IMR-90 (cell line): ENCODE results near the gene RPUSD4. TPM values are rescaled to one million over a fixed set of nuclear protein-coding genes. Genes with fewer than 3 reads are reported as not detected.

Experiments
- ATAC-seq: fragments of 200-7000 bp; cut with Tn5 transposase; 2 replicates; pipeline ENCODE4 v1.9.1; 2020; ENCODE audit warnings: low read depth, mild to moderate bottlenecking, moderate library complexity
- BruUV-seq: library from RNA; stranded (reverse); fragments of 400-500 nt; replicated peaks from 2 replicates; lab custom pipeline; 2021; lab: Mats Ljungman, UMichigan
- CTCF ChIA-PET: fragments of 300-600 bp; formaldehyde crosslinking; extraction: SDS; loops from one replicate; lab custom pipeline; 2021; ENCODE audit warnings: antibody characterized with exemption; lab: Yijun Ruan, JAX
- POLR2A ChIA-PET: fragments of 300-600 bp; sonication (Branson Sonifier 250); formaldehyde crosslinking; loops from one replicate; lab custom pipeline; 2022; ENCODE audit warnings: antibody characterized with exemption; ENCODE audit not compliant: unreplicated experiment; lab: Charles Lee
- DNase-seq: peaks from one replicate; pipeline ENCODE4 v3.0.0; 2013
- H2AFZ ChIP-seq: replicated peaks from 2 replicates; pipeline ENCODE3; 2013; ENCODE audit warnings: low read length, mild to moderate bottlenecking; ENCODE audit not compliant: poor library complexity
- H2AK5ac ChIP-seq: 2 replicates; pipeline ENCODE4 v1.6.1; 2013; ENCODE audit warnings: low read depth, low read length, inconsistent platforms
- H2AK9ac ChIP-seq: replicated peaks from 2 replicates; pipeline ENCODE3; 2013; ENCODE audit warnings: mild to moderate bottlenecking, low read depth, low read length, moderate library complexity; ENCODE audit not compliant: poor library complexity
- H2BK120ac ChIP-seq: 2 replicates; pipeline ENCODE4 v1.6.1; 2013; ENCODE audit warnings: low read depth, low read length, inconsistent platforms
- H2BK15ac ChIP-seq: 3 replicates; pipeline ENCODE4 v1.6.1; 2013; ENCODE audit warnings: low read depth, low read length, inconsistent platforms
- H2BK20ac ChIP-seq: 2 replicates; pipeline ENCODE4 v1.6.1; 2013; ENCODE audit warnings: low read depth, mild to moderate bottlenecking, inconsistent platforms, low read length, moderate library complexity
- H2BK5ac ChIP-seq: 2 replicates; pipeline ENCODE4 v1.6.1; 2013; ENCODE audit warnings: mild to moderate bottlenecking, low read depth, low read length, inconsistent platforms; ENCODE audit not compliant: poor library complexity, severe bottlenecking
- H3K14ac ChIP-seq: replicated peaks from 2 replicates; pipeline ENCODE4 v1.6.1; 2013; ENCODE audit warnings: low read depth, low read length, inconsistent platforms
- H3K18ac ChIP-seq: 2 replicates; pipeline ENCODE4 v1.6.1; 2013; ENCODE audit warnings: low read depth, low read length, control low read depth
- H3K23ac ChIP-seq: 2 replicates; pipeline ENCODE4 v1.6.1; 2013; ENCODE audit warnings: low read depth, low read length, inconsistent platforms
- H3K27ac ChIP-seq: 2 replicates; pipeline ENCODE4 v1.5.1; 2013; ENCODE audit warnings: mild to moderate bottlenecking, control low read depth, low read length; ENCODE audit not compliant: insufficient read depth
- H3K27me3 ChIP-seq: 2 replicates; pipeline ENCODE4 v1.6.1; 2013; ENCODE audit warnings: low read length; ENCODE audit not compliant: control insufficient read depth, insufficient read depth
- H3K36me3 ChIP-seq: 2 replicates; pipeline ENCODE4 v1.6.1; 2013; ENCODE audit warnings: low read length, mixed read lengths; ENCODE audit not compliant: control insufficient read depth, insufficient read depth
- H3K4ac ChIP-seq: 2 replicates; pipeline ENCODE4 v1.6.1; 2013; ENCODE audit warnings: low read depth, low read length, inconsistent platforms
- H3K4me1 ChIP-seq: 2 replicates; pipeline ENCODE4 v1.6.1; 2013; ENCODE audit warnings: low read length, mixed read lengths; ENCODE audit not compliant: control insufficient read depth, insufficient read depth
- H3K4me2 ChIP-seq: 2 replicates; pipeline ENCODE4 v1.6.1; 2013; ENCODE audit warnings: low read depth, mild to moderate bottlenecking, control low read depth, low read length, moderate library complexity
- H3K4me3 ChIP-seq: 2 replicates; pipeline ENCODE4 v1.5.1; 2013; ENCODE audit warnings: low read depth, mild to moderate bottlenecking, control low read depth, low read length, moderate library complexity; ENCODE audit not compliant: insufficient read depth
- H3K56ac ChIP-seq: 2 replicates; pipeline ENCODE4 v1.6.1; 2013; ENCODE audit warnings: low read length, inconsistent platforms; ENCODE audit not compliant: insufficient read depth; ENCODE audit errors: extremely low read depth
- H3K79me1 ChIP-seq, 2 experiments: 2 replicates each; pipeline ENCODE4 v1.6.1; 2013; ENCODE audit warnings: low read length in 2 of 2, inconsistent platforms in 1 of 2, low read depth in 1 of 2
- H3K9ac ChIP-seq: 2 replicates; pipeline ENCODE4 v1.6.1; 2013; ENCODE audit warnings: low read depth, low read length, control low read depth
- H3K9me1 ChIP-seq: 2 replicates; pipeline ENCODE4 v1.6.1; 2013; ENCODE audit warnings: low read length, inconsistent platforms; ENCODE audit not compliant: insufficient read depth
- H3K9me3 ChIP-seq: 2 replicates; pipeline ENCODE4 v1.6.1; 2013; ENCODE audit warnings: low read length; ENCODE audit not compliant: control insufficient read depth, insufficient read depth
- H4K20me1 ChIP-seq: 2 replicates; pipeline ENCODE4 v1.6.1; 2013; ENCODE audit warnings: low read length, inconsistent platforms; ENCODE audit not compliant: insufficient read depth
- H4K5ac ChIP-seq: 2 replicates; pipeline ENCODE4 v1.6.1; 2013; ENCODE audit warnings: mild to moderate bottlenecking, low read depth, low read length, control low read depth
- H4K8ac ChIP-seq, 2 experiments: 2 replicates each; pipeline ENCODE4 v1.6.1; 2013; ENCODE audit warnings: low read depth in 2 of 2, low read length in 2 of 2, control low read depth in 1 of 2, inconsistent platforms in 1 of 2
- H4K91ac ChIP-seq: 2 replicates; pipeline ENCODE4 v1.6.1; 2013; ENCODE audit warnings: low read depth, low read length, inconsistent platforms; ENCODE audit not compliant: insufficient read depth
- CEBPB ChIP-seq: IDR thresholded peaks from 2 replicates; pipeline ENCODE4 v1.6.1; 2012; ENCODE audit warnings: low read depth, low read length, improper control_type of control experiment
- CHD1 ChIP-seq: IDR thresholded peaks from 2 replicates; pipeline ENCODE4 v1.6.1; 2012; ENCODE audit warnings: low read depth, low read length, improper control_type of control experiment
- MAFK ChIP-seq: IDR thresholded peaks from 2 replicates; pipeline ENCODE4 v1.6.1; 2012; ENCODE audit warnings: low read depth, low read length, improper control_type of control experiment
- MAZ ChIP-seq: IDR thresholded peaks from 2 replicates; pipeline ENCODE4 v1.6.1; 2012; ENCODE audit warnings: low read depth, mild to moderate bottlenecking, low read length, improper control_type of control experiment, moderate library complexity, borderline replicate concordance
- MXI1 ChIP-seq: IDR thresholded peaks from 2 replicates; pipeline ENCODE4 v1.6.1; 2012; ENCODE audit warnings: low read depth, mild to moderate bottlenecking, low read length, moderate library complexity, borderline replicate concordance
- NFE2L2 ChIP-seq: fragments of 150-350 bp; IDR thresholded peaks from 2 replicates; pipeline ENCODE4 v1.6.1; 2016; ENCODE audit warnings: low read depth, mild to moderate bottlenecking, low read length
- RFX5 ChIP-seq: IDR thresholded peaks from 2 replicates; pipeline ENCODE4 v1.8.0; 2012; ENCODE audit warnings: low read depth, mild to moderate bottlenecking, low read length, moderate library complexity
- SMC3 ChIP-seq: fragments of 150-350 bp; IDR thresholded peaks from 2 replicates; pipeline ENCODE4 v1.6.1; 2016; ENCODE audit warnings: low read depth, mild to moderate bottlenecking, antibody characterized with exemption, low read length, moderate library complexity
- WGBS, 2 experiments: methylation state at CpG; one replicate each; pipeline versions ENCODE4 v1.1.5 to v1.1.7; 2013; ENCODE audit warnings: missing lambda C conversion rate in 2 of 2; ENCODE audit not compliant: insufficient read length in 1 of 2; ENCODE audit errors: extremely low coverage in 2 of 2; 5-methylcytosine and 5-hydroxymethylcytosine counted together
- dilution Hi-C: fragments of 300-500 bp; cut with HindIII; formaldehyde crosslinking; loops from one replicate; pipeline ENCODE4 v1.14.3; 2018; ENCODE audit warnings: low sequenced_read_pairs; ENCODE audit not compliant: unreplicated experiment
- in situ Hi-C: fragments of 300-500 bp; cut with MboI; formaldehyde crosslinking; loops from 3 replicates; pipeline ENCODE4 v1.14.3; 2019; ENCODE audit warnings: low sequenced_read_pairs, inconsistent platforms, mixed read lengths
- intact Hi-C: fragments of 100-400 bp; cut with micrococcal nuclease; formaldehyde crosslinking; loops from 2 replicates; pipeline ENCODE4 v1.10.0; 2022
- polyA plus RNA-seq, 3 experiments: library from polyadenylated mRNA; depleted of rRNA; stranded (reverse); fragments of >200 nt; gene quantifications; 2 replicates each; pipeline ENCODE4 v1.2.3, GENCODE V29; 2012; ENCODE audit warnings: low replicate concordance in 1 of 3
- total RNA-seq: library from RNA; depleted of rRNA; stranded (reverse); fragments of >200 nt; gene quantifications from 2 replicates; pipeline ENCODE4 v1.2.3, GENCODE V29; 2012

Gene RPUSD4
- total and polyA plus RNA-seq, 2 of the 4 experiments (the other 2 are of a cell fraction) = 22.1 to 30.6 TPM

DNA sequence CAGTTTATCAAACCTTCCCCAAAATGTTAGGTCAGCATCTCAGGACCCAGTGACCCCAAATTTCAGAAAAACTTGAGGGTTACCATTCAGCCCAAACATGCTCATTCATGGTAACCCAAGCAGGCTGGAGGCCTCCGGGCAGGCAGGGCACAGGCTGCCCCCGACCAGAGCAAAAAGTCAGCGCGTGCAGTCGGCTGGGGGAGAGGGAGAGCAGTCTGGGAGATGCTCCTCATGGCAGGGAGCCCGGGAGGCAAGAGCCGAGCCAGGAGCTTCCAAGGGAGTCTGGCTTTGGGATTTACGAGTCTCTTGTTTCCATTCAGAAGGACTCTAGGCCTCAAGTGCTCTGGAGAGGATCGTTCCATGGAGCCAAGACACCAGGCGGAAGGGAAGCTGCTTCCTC is 45.7 kb downstream of the RPUSD4 start:
- TF ChIP-seq CHD1 = no peak
- TF ChIP-seq MAFK = no peak
- no peak for TF ChIP-seq CEBPB
- no peak for TF ChIP-seq NFE2L2
- no peak for TF ChIP-seq SMC3
- TF ChIP-seq RFX5 = no peak
- TF ChIP-seq MXI1 = no peak
- no peak for TF ChIP-seq MAZ
- ATAC-seq = no peak
- Histone ChIP-seq H3K4me3 (no peak overlapping the region), H3K79me1 (no peaks in the 10 kb centered on the region), H3K4me1 (peaks cover 10% of the 10 kb centered on the region), H2BK5ac (no peak overlapping the region), H2AK9ac (no peak overlapping the region), H3K4ac (no peak overlapping the region), H4K91ac (no peak overlapping the region), H3K56ac (no peak overlapping the region), H2BK120ac (no peak overlapping the region), H3K4me2 (no peak overlapping the region), H3K14ac (no peak overlapping the region), H3K18ac (no peak overlapping the region), H2AFZ (no peak overlapping the region), H3K27ac (no peak overlapping the region), H3K9me3 (no peaks in the 10 kb centered on the region), H4K8ac (no peak overlapping the region), H2BK20ac (no peak overlapping the region), H4K5ac (no peak overlapping the region), H3K9me1 (no peaks in the 10 kb centered on the region; the same call in 1 of the 2 replicates), H4K20me1 (no peaks in the 10 kb centered on the region), H2BK15ac (no peak overlapping the region), H3K23ac (no peak overlapping the region), H3K27me3 (peaks cover 25% of the 10 kb centered on the region), H3K36me3 (no peaks in the 10 kb centered on the region), H2AK5ac (no peak overlapping the region), H3K9ac (no peak overlapping the region)
- WGBS, 2 experiments = 63% methylated on average over 5 of the region's 10 CpGs; no CpG with 5 or more reads in 1 of the 2 experiments
- ChIA-PET POLR2A (no interaction called here), CTCF (no interaction called here)
- dilution Hi-C loops (no loop called here), intact Hi-C loops (no loop called here), in situ Hi-C loops (no loop called here)
- DNase-seq = no peak
- no TSS peak for BruUV-seq
